Liver (tissue), 9 donors: ENCODE results near the gene SYTL1. TPM values are rescaled to one million over a fixed set of nuclear protein-coding genes. Genes with fewer than 3 reads are reported as not detected.

ENCODE experiments used
- DNase-seq: peaks from one replicate; pipeline ENCODE4 v3.0.0-alpha.2; 2017; ENCODE audit warnings: low spot score
- H3K27ac ChIP-seq, 2 donors: one replicate each; pipeline ENCODE4 v1.7.0; 2013; ENCODE audit warnings: inconsistent platforms in 2 of 2, low read length in 2 of 2, control low read depth in 1 of 2, low read depth in 1 of 2, mild to moderate bottlenecking in 1 of 2
- H3K27me3 ChIP-seq, 4 donors: one replicate each; pipeline versions ENCODE4 v1.6.1 to v1.7.0; 2013; ENCODE audit warnings: low read length in 3 of 4, inconsistent platforms in 1 of 4, mild to moderate bottlenecking in 1 of 4, moderate library complexity in 1 of 4; ENCODE audit not compliant: control insufficient read depth in 4 of 4, insufficient read depth in 4 of 4
- H3K36me3 ChIP-seq, 4 donors: one replicate each; pipeline versions ENCODE4 v1.6.1 to v1.7.0; 2013; ENCODE audit warnings: low read length in 3 of 4, mild to moderate bottlenecking in 3 of 4, low read depth in 1 of 4, moderate library complexity in 1 of 4; ENCODE audit not compliant: control insufficient read depth in 4 of 4, insufficient read depth in 3 of 4
- H3K4me1 ChIP-seq, 4 donors: one replicate each; pipeline versions ENCODE4 v1.6.1 to v1.7.0; 2013; ENCODE audit warnings: low read length in 3 of 4, mild to moderate bottlenecking in 3 of 4, moderate library complexity in 1 of 4; ENCODE audit not compliant: control insufficient read depth in 4 of 4, insufficient read depth in 4 of 4
- H3K4me3 ChIP-seq, 3 donors: one replicate each; pipeline versions ENCODE4 v1.6.1 to v1.7.0; 2013; ENCODE audit warnings: low read length in 3 of 3, control low read depth in 1 of 3, low read depth in 1 of 3, mild to moderate bottlenecking in 1 of 3
- H3K9ac ChIP-seq, 2 donors: one replicate each; pipeline ENCODE4 v1.7.0; 2013; ENCODE audit warnings: low read length in 2 of 2, mild to moderate bottlenecking in 2 of 2, moderate library complexity in 2 of 2, control low read depth in 1 of 2, low read depth in 1 of 2
- H3K9me3 ChIP-seq, 4 donors: one replicate each; pipeline versions ENCODE4 v1.6.1 to v1.7.0; 2013; ENCODE audit warnings: low read length in 3 of 4; ENCODE audit not compliant: control insufficient read depth in 4 of 4
- ATF3 ChIP-seq: IDR thresholded peaks from 2 replicates; pipeline ENCODE4 v1.6.1; 2016; ENCODE audit warnings: antibody characterized with exemption
- EGR1 ChIP-seq, 2 donors: IDR thresholded peaks; 2 replicates each; pipeline ENCODE4 v1.6.1; 2016 to 2018; ENCODE audit warnings: antibody characterized with exemption in 2 of 2, low read depth in 2 of 2
- FOXA1 ChIP-seq: IDR thresholded peaks from 2 replicates; pipeline ENCODE4 v1.6.1; 2016; ENCODE audit warnings: antibody characterized with exemption
- FOXA2 ChIP-seq: IDR thresholded peaks from 2 replicates; pipeline ENCODE4 v1.6.1; 2016; ENCODE audit warnings: antibody characterized with exemption
- GABPA ChIP-seq, 2 donors: IDR thresholded peaks in 1 of 2; conservative IDR thresholded peaks in 1 of 2; 2 replicates each; pipeline ENCODE4 v1.6.1; 2016; ENCODE audit warnings: antibody characterized with exemption in 2 of 2, mild to moderate bottlenecking in 1 of 2, moderate library complexity in 1 of 2
- HNF4A ChIP-seq, 2 donors: conservative IDR thresholded peaks; 2 replicates each; pipeline ENCODE4 v1.6.1; 2016; ENCODE audit warnings: antibody characterized with exemption in 2 of 2, mild to moderate bottlenecking in 2 of 2
- HNF4G ChIP-seq: IDR thresholded peaks from 2 replicates; pipeline ENCODE4 v1.6.1; 2016; ENCODE audit warnings: antibody characterized with exemption
- JUND ChIP-seq, 2 donors: IDR thresholded peaks; 2 replicates each; pipeline ENCODE4 v1.6.1; 2016; ENCODE audit warnings: antibody characterized with exemption in 2 of 2
- NR2F2 ChIP-seq: IDR thresholded peaks from 2 replicates; pipeline ENCODE4 v1.6.1; 2016; ENCODE audit warnings: antibody characterized with exemption
- RAD21 ChIP-seq, 2 donors: IDR thresholded peaks; 2 replicates each; pipeline ENCODE4 v1.6.1; 2016; ENCODE audit warnings: antibody characterized with exemption in 2 of 2, mild to moderate bottlenecking in 2 of 2
- RXRA ChIP-seq, 2 donors: IDR thresholded peaks; 2 replicates each; pipeline ENCODE4 v1.6.1; 2017 to 2018; ENCODE audit warnings: antibody characterized with exemption in 2 of 2, mild to moderate bottlenecking in 1 of 2
- SP1 ChIP-seq: IDR thresholded peaks from 2 replicates; pipeline ENCODE4 v1.6.1; 2018; ENCODE audit warnings: antibody characterized with exemption, mild to moderate bottlenecking
- TAF1 ChIP-seq: conservative IDR thresholded peaks from 2 replicates; pipeline ENCODE4 v1.6.1; 2016; ENCODE audit warnings: antibody characterized with exemption, mild to moderate bottlenecking
- YY1 ChIP-seq: IDR thresholded peaks from 2 replicates; pipeline ENCODE4 v1.6.1; 2016; ENCODE audit warnings: antibody characterized with exemption, mild to moderate bottlenecking
- WGBS: extraction: QIAGEN DNeasy Blood & Tissue Kit; methylation state at CpG from one replicate; pipeline ENCODE4 v1.1.7; 2013; 5-methylcytosine and 5-hydroxymethylcytosine counted together
- polyA plus RNA-seq, 2 donors: library from polyadenylated mRNA; stranded (reverse) in 1 of 2; unstranded in 1 of 2; fragments of 200-250 nt in 1 of 2; fragments of >200 nt in 1 of 2; fragmentation: Nextera tagmentation in 1 of 2; extraction: Ambion mirVana in 1 of 2; gene quantifications; one replicate each; pipeline versions ENCODE4 v1.2.1 to v1.2.3, GENCODE V29; 2013 to 2015
- total RNA-seq, 2 donors: library from RNA; depleted of rRNA; stranded (reverse); fragments of >200 nt; gene quantifications; one replicate each; pipeline ENCODE4 v1.2.3, GENCODE V29; 2014
- TF ChIP-seq, protein P1 (sequence below): IDR thresholded peaks from 2 replicates; pipeline ENCODE4 v1.6.1; 2016; ENCODE audit warnings: antibody characterized with exemption, mild to moderate bottlenecking
- TF ChIP-seq, protein P2 (sequence below): IDR thresholded peaks from 2 replicates; pipeline ENCODE4 v1.6.1; 2016; ENCODE audit warnings: antibody characterized with exemption
- TF ChIP-seq, protein P3 (sequence below): fragments of 150-350 bp; IDR thresholded peaks from 2 replicates; pipeline ENCODE4 v1.5.1; 2017; ENCODE audit warnings: improper control_type of control experiment, low read depth, low read length; ENCODE audit not compliant: missing input control
- TF ChIP-seq, protein P4 (sequence below): IDR thresholded peaks from 2 replicates; pipeline ENCODE4 v1.6.1; 2016; ENCODE audit warnings: antibody characterized with exemption
- donor health status: healthy.
- donor health status: healthy.
- donor health status: healthy.
- donor health status: healthy.
- donor health status: healthy.

SYTL1 gene
- total and polyA plus RNA-seq, 4 donors = 0.73 to 3.9 (median 1.4) TPM

GRCh38 chr1:27397749-27398148 is 55.9 kb downstream of the SYTL1 start:
- no peak overlapping the region for H3K4me3 ChIP-seq
- no peak overlapping the region for H3K27ac ChIP-seq
- no peak for TF ChIP-seq HNF4G
- TF ChIP-seq, protein P1, sequence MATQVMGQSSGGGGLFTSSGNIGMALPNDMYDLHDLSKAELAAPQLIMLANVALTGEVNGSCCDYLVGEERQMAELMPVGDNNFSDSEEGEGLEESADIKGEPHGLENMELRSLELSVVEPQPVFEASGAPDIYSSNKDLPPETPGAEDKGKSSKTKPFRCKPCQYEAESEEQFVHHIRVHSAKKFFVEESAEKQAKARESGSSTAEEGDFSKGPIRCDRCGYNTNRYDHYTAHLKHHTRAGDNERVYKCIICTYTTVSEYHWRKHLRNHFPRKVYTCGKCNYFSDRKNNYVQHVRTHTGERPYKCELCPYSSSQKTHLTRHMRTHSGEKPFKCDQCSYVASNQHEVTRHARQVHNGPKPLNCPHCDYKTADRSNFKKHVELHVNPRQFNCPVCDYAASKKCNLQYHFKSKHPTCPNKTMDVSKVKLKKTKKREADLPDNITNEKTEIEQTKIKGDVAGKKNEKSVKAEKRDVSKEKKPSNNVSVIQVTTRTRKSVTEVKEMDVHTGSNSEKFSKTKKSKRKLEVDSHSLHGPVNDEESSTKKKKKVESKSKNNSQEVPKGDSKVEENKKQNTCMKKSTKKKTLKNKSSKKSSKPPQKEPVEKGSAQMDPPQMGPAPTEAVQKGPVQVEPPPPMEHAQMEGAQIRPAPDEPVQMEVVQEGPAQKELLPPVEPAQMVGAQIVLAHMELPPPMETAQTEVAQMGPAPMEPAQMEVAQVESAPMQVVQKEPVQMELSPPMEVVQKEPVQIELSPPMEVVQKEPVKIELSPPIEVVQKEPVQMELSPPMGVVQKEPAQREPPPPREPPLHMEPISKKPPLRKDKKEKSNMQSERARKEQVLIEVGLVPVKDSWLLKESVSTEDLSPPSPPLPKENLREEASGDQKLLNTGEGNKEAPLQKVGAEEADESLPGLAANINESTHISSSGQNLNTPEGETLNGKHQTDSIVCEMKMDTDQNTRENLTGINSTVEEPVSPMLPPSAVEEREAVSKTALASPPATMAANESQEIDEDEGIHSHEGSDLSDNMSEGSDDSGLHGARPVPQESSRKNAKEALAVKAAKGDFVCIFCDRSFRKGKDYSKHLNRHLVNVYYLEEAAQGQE = no peak
- peaks cover 0 to 7% (median under 1%) of the 10 kb centered on the region in 4 donors for H3K4me1 ChIP-seq
- H3K36me3 ChIP-seq = no peaks in the 10 kb centered on the region
- no peaks in the 10 kb centered on the region for H3K9me3 ChIP-seq
- DNase-seq = no peak
- no peaks in the 10 kb centered on the region for H3K27me3 ChIP-seq
- H3K9ac ChIP-seq = no peak overlapping the region
- 71% methylated on average over 7 of the region's 7 CpGs for WGBS

GRCh38 chr1:27398405-27399149 is 56.8 kb downstream of the SYTL1 start:
- no peak for DNase-seq
- H3K27ac ChIP-seq = no peak overlapping the region
- 72% methylated on average over 4 of the region's 4 CpGs for WGBS
- H3K36me3 ChIP-seq = no peaks in the 10 kb centered on the region
- H3K4me3 ChIP-seq = no peak overlapping the region
- no peaks in the 10 kb centered on the region for H3K27me3 ChIP-seq
- TF ChIP-seq RAD21 (IDR thresholded peaks at IDR 0.05) = no peak
- no peak for TF ChIP-seq SP1
- TF ChIP-seq, protein P2, sequence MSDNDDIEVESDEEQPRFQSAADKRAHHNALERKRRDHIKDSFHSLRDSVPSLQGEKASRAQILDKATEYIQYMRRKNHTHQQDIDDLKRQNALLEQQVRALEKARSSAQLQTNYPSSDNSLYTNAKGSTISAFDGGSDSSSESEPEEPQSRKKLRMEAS = no peak
- no peak for TF ChIP-seq JUND (IDR thresholded peaks at IDR 0.05)
- TF ChIP-seq GABPA (IDR thresholded peaks at IDR 0.05 in 1 of 2, conservative IDR thresholded peaks at IDR 0.05 in 1 of 2) = no peak
- no peak for TF ChIP-seq ATF3
- TF ChIP-seq TAF1 = no peak
- TF ChIP-seq, protein P1 = no peak
- TF ChIP-seq FOXA1 = no peak
- TF ChIP-seq, protein P3, sequence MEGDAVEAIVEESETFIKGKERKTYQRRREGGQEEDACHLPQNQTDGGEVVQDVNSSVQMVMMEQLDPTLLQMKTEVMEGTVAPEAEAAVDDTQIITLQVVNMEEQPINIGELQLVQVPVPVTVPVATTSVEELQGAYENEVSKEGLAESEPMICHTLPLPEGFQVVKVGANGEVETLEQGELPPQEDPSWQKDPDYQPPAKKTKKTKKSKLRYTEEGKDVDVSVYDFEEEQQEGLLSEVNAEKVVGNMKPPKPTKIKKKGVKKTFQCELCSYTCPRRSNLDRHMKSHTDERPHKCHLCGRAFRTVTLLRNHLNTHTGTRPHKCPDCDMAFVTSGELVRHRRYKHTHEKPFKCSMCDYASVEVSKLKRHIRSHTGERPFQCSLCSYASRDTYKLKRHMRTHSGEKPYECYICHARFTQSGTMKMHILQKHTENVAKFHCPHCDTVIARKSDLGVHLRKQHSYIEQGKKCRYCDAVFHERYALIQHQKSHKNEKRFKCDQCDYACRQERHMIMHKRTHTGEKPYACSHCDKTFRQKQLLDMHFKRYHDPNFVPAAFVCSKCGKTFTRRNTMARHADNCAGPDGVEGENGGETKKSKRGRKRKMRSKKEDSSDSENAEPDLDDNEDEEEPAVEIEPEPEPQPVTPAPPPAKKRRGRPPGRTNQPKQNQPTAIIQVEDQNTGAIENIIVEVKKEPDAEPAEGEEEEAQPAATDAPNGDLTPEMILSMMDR = no peak
- TF ChIP-seq RXRA (IDR thresholded peaks at IDR 0.05) = no peak
- no peak for TF ChIP-seq YY1
- TF ChIP-seq, protein P4, sequence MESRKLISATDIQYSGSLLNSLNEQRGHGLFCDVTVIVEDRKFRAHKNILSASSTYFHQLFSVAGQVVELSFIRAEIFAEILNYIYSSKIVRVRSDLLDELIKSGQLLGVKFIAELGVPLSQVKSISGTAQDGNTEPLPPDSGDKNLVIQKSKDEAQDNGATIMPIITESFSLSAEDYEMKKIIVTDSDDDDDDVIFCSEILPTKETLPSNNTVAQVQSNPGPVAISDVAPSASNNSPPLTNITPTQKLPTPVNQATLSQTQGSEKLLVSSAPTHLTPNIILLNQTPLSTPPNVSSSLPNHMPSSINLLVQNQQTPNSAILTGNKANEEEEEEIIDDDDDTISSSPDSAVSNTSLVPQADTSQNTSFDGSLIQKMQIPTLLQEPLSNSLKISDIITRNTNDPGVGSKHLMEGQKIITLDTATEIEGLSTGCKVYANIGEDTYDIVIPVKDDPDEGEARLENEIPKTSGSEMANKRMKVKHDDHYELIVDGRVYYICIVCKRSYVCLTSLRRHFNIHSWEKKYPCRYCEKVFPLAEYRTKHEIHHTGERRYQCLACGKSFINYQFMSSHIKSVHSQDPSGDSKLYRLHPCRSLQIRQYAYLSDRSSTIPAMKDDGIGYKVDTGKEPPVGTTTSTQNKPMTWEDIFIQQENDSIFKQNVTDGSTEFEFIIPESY = no peak
- no peak for TF ChIP-seq HNF4G
- TF ChIP-seq HNF4A (conservative IDR thresholded peaks at IDR 0.05) = no peak
- TF ChIP-seq FOXA2 = no peak
- no peak for TF ChIP-seq EGR1 (IDR thresholded peaks at IDR 0.05; ENCODE audit: low read depth in 2 of 2)
- no peak for TF ChIP-seq NR2F2
- H3K4me1 ChIP-seq = peaks cover 0 to 10% (median under 1%) of the 10 kb centered on the region in 4 donors
- H3K9ac ChIP-seq = no peak overlapping the region
- no peaks in the 10 kb centered on the region for H3K9me3 ChIP-seq
